ENCODE measurements around the gene ADAM21.
"Not testable (repeated sequence)": the region's sequence is repeated elsewhere in the genome, so short reads cannot be mapped to it uniquely, and the experiment has no call there.

ADAM21 gene

GRCh38 chr14:70477356-70478105 is 25.6 kb downstream of the ADAM21 start:
- DNase-seq (ENCODE audit: low spot score): not testable (repeated sequence)

- no peak for DNase-seq (ENCODE audit: low spot score)
Observed at GRCh38 chr14:70489579-70490200, 37.7 kb downstream of the ADAM21 start.

GRCh38 chr14:70498191-70498590 is 46.2 kb downstream of the ADAM21 start:
- no peak for DNase-seq (ENCODE audit: low spot score)
